Epithelial cell of proximal tubule (primary cell): ENCODE results near the gene RNU6-9. TPM values are rescaled to one million over a fixed set of nuclear protein-coding genes. Genes with fewer than 3 reads are reported as not detected.

Experiments
- DNase-seq: peaks from one replicate; pipeline ENCODE4 v3.0.0-alpha.2; 2011; ENCODE audit warnings: low read depth
- H3K4me3 ChIP-seq: 2 replicates; pipeline ENCODE4 v1.5.1; 2011; ENCODE audit warnings: low read depth, mild to moderate bottlenecking, low read length
- total RNA-seq: library from RNA; depleted of rRNA; stranded (reverse); fragments of >200 nt; gene quantifications from 2 replicates; pipeline ENCODE4 v1.2.3, GENCODE V29; 2015
- TF ChIP-seq, protein P1 (sequence below): conservative IDR thresholded peaks from 2 replicates; pipeline ENCODE4 v1.5.1; 2012; ENCODE audit warnings: low read depth, mild to moderate bottlenecking, low read length

RNU6-9 gene
- total RNA-seq, 1 donor from 2014 or later = not detected

DNA sequence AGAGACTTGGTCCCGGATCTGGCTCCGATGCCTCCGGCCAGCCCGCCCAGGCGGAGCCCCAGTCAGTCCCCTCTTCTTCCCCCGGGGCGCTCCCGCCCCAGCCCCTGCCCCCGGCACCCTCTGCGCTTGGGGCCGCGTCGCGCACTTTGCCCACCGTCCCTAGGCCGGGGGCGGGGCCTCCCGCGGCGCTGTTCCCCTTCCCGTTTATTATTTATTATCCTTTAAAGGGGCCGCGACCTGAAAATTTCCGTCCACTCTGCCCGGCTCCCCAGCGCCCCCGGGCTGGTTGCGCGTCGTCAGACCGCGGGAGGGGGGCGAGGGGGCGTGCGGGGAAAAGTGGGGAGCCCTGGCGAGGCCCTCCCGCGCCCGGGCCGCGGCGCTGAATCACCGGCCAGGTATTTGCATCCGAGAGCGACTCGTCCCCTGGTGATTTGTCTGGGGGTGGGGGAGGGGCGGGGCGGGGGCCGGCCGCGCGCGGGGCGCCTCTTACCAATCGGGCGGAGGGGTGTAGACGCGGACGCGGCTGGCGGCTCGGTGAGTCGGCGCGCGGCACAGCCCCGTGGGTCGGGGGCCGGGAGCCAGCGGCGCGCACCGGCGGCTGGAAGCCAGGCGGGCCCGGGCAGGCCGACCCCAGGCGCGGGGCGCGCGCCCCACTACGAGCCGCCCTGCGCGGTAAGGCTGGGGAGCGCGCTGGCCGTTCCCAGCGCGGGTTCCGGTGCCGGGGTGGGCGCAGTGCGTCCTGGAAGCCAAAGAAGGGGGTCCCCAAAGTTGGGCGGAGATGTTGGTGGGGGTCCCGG is 32.4 kb downstream of the RNU6-9 start, which contains the start of gene ARID3A:
Gene ARID3A (plus strand): TSS at position 510 of the 797 bp plus-strand sequence. CDS start 3,494 bp downstream, outside the sequence.
- H3K4me3 ChIP-seq = peak within 1 kb of the TSS; percentile 87
- TF ChIP-seq, protein P1, sequence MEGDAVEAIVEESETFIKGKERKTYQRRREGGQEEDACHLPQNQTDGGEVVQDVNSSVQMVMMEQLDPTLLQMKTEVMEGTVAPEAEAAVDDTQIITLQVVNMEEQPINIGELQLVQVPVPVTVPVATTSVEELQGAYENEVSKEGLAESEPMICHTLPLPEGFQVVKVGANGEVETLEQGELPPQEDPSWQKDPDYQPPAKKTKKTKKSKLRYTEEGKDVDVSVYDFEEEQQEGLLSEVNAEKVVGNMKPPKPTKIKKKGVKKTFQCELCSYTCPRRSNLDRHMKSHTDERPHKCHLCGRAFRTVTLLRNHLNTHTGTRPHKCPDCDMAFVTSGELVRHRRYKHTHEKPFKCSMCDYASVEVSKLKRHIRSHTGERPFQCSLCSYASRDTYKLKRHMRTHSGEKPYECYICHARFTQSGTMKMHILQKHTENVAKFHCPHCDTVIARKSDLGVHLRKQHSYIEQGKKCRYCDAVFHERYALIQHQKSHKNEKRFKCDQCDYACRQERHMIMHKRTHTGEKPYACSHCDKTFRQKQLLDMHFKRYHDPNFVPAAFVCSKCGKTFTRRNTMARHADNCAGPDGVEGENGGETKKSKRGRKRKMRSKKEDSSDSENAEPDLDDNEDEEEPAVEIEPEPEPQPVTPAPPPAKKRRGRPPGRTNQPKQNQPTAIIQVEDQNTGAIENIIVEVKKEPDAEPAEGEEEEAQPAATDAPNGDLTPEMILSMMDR = no peak
- no peak for DNase-seq

DNA sequence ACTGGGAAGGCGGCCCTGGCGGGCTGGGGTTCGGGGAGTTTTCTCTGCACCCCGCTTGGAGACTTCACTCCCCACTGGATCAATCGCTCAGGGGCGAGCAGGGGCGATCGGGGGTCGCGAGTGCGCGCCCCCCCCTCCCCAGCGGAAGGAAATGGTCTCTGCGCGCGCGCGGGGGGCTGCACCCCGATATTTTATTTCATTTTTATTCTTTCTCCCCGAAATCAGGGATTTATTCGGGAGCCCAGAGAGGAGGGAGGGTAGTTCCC is 33.0 kb downstream of the RNU6-9 start:
- H3K4me3 ChIP-seq = peak overlapping the region; percentile 87
- no peak for DNase-seq
- TF ChIP-seq, protein P1 = no peak

DNA sequence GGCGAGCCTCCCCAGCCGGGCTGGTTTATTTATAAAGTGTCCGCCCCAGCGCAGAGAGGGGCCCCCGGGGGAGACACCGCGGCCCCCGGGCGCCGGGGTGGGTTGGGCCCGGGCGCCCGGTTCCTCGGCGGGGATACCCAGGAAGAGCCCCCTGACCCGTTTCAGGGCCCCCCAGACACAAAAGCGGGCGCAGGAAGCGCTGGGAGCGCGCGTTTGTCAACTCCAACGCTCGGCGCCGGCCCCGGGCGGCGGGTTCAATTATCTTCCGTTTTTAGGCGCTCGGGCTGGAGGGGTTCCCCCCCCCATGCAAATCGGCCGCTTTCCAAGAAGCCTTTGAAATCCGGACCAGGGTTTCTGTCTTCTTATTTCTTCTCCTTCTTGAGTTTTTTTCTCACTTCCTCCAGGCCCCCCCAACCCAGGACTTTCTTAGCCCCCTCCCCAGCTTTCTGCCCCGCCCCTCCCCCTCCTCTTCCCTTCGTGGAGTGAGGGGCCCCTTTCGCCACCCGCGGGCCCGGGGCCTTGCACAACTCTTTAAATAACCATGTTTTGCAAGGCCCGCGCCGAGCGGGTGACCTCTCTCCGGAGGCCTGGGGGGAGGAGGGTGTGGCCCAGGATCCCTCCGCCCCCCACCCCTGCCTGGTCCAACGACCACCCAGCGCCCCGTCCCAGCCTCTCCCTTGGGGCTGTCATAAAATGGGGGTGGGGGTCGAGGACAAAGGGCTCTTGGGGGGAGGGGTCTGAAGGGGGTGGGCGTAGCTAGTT is 33.5 kb downstream of the RNU6-9 start:
- no peak for DNase-seq
- TF ChIP-seq, protein P1 = no peak
- H3K4me3 ChIP-seq = peak overlapping the region; percentile 87

DNA sequence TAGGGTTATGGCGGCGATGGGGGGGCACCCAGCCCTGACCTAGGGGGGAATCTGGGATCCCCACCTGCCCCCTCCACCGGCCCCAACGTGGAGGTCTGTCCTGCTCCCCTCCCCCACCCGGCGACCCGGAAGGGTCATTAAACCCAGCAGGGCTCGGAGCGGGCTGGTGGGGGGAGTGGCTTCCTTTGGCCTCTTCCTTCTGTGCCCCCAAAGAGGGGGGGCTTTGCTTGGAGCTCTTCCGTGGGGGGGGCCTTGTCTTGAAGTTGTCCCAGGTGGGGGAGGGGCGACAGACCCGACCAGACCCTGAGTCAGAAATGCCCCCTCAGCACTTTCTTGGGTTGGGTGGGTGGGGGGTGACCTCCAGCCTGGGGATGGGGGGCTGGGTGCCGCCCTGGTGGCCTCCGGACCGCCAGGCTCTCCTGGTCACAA is 34.1 kb downstream of the RNU6-9 start:
- TF ChIP-seq, protein P1 = no peak

DNA sequence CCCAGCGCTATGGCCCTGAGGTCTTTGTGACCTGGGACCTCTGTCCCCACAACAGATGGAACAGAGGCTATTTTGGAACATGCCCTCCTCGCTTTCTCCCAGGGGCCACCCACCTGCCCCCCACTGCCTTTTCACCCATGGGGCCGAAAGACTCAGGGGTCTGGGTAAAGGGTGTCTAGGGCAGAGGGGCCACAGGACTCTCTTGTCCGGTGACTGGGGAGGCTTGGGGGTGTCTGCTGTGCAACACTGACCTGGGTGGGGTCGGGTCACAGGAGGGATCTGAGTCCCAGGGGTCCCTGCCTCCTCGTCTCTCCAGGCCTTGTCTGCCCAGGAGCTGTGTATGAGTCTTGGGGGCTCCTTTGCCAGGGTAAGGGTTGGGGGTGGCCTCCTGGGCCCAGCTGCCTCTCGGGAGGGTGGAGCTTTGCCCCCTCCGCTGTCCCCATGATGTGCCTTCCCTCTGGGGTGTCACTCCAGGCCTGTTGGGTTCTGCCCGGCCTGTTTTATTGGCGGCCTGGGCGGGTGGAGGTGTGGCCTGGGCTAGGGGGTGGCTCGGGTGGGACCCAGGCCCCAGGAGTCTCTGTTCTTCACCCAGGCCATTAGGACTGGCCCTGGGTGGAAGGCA is 34.6 kb downstream of the RNU6-9 start:
- no peak for DNase-seq
- TF ChIP-seq, protein P1 = no peak
- no peak overlapping the region for H3K4me3 ChIP-seq

More for the DNA sequence above, 34.1 kb downstream of the RNU6-9 start:
- peak overlapping the region; percentile 87 for H3K4me3 ChIP-seq
- no peak for DNase-seq

DNA sequence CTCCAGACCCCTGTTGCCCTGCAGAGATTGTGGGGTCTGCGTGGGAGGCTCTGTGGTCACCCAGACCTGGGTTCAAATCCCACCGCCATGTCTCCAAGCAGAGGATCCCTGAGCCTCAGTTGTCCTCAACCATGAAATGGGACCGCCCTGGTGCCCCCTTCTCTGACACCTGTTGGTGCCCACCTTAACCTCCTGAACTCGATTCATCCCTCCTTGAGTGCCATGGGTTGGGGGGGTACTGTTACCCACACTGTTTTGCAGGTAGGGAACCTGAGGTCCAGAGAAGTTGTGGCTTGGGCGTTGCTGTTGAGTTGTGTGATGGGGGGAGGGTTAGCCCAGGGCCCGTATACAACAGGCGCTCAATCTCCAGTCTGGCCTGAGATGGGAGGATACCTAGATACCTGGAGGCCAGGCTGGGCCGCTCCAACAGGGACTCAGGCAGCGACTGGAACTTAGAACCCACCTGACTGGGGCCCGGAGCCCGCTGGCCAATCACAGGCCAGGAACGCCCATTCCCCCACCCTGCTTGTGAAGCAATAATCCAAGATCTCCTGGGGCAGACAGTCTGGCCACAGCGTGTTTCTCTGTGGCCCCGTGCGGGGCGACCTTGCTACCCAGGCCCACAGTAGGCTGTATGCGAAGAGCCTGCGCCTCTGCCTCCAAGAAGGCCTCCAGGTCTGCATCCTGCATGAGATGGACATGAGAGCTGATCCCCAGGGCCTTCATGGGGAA is 35.4 kb downstream of the RNU6-9 start:
- no peak overlapping the region for H3K4me3 ChIP-seq
- no peak for DNase-seq
- TF ChIP-seq, protein P1 = no peak
